GM18507 (cell line): ENCODE results near the gene UGT8.
A peak's percentile ranks its signal among the peaks of the same experiment; 100 is the strongest.
"Not testable (repeated sequence)": the region's sequence is repeated elsewhere in the genome, so short reads cannot be mapped to it uniquely, and the experiment has no call there.

Experiments
- DNase-seq: peaks from one replicate; pipeline ENCODE4 v3.0.0; 2011; ENCODE audit warnings: low read depth; ENCODE audit not compliant: insufficient read length; ENCODE audit errors: extremely low spot score
- FAIRE-seq: peaks from 2 replicates; lab custom pipeline; 2011; peaks lifted over from hg19 to GRCh38; lab: Jason Lieb, UNC

UGT8 gene

DNA sequence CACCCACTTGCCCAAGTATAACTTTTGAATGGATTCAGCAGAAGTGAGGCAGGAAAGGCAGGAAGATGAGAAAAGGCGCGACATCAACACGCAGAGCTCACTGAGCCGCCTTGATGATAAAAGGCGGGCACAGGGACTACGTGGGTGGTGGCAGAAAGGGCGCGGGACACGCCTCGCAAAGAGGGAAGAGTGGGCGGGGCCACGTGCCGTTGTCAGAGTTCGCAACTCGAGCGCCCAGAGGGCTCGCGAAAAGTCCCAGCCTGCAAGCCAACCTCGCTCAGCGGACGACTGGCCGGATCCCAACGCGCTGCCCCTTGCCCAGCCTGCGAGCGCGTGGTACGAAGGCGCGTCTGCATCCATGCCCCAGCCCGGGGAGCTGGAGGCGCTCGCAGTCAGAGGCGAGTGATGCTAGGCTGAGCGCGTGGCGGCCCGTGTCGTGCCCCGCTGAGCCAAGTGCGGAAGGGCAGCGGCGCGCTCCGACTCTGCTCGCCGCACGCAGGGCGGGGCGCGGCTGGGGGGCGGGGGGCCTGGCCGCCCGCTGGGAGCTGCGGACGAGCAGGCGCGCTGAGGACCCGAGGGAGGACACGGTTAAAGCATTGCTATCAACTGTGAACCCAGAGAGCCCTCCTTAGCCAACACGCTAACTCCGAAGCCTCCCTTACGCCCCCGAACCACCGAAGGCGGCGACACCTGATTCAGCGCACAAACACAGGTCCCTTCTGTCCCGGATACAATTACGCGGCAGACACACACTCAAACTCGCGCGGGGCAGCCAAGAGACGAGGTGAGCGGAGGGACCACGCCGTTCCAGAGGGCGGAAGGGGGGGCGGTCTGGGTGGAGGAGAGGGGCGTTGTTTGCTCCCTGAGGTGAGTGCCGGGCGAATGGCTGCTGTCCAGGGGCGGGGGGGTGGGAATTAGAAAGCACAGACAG is at the start of gene UGT8:
Gene UGT8, plus strand, starts transcription at position 617 of the 931 bp plus-strand sequence. CDS start 24,074 bp downstream, outside the sequence.
- DNase-seq (no peak), FAIRE-seq (no peak)

DNA sequence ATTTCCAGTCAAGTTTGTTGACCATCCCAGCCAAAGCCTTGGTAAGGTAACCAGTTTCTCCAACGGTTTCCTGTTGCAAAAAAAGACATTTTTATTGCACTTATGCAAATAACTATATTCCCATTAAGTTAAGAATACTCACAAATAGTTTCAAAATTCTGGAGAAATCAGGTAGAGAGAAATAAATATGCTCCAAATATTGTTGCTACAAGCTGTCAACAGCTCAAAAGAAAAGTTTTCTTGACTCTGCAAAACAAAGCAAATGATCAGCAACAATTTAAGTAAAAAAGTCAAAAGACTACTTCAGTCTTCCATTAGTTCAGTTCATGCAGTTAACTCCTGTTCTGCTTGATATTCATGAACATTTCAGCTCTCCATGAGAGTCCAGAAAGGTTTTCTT is 49.0 kb upstream of the UGT8 start:
- FAIRE-seq, result no peak
- DNase-seq, result no peak

- FAIRE-seq, result no peak
- DNase-seq, result no peak
These were observed 40.1 kb upstream of the UGT8 start for GRCh38 chr4:114558446-114559020.

DNA sequence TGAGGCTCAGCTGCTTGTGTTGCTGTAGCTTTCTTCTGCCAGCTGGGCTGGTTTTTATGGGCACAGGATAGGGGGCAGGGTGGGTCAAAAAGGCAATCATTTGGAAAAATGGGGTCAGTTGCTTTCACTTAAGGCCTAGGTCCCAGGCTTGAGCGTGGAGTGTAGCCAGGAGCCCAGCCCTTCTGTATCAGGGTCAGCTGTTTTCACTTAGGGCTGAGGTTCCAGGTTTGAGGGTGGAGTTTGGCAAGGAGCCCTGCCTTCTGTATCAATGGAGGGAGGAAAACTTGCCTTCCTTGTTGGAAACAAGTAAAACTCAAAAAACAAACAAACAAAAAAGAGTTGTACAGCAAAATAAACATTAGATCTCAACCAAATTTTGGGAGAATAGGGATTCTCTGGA is 37.0 kb upstream of the UGT8 start:
- DNase-seq (no peak), FAIRE-seq (no peak)

- DNase-seq (no peak), FAIRE-seq (no peak)
These were observed 36.3 kb upstream of the UGT8 start for GRCh38 chr4:114562176-114562904.

GRCh38 chr4:114563536-114564315 is 34.9 kb upstream of the UGT8 start:
- FAIRE-seq, result no peak
- DNase-seq, result no peak

GRCh38 chr4:114577386-114577785 is 21.2 kb upstream of the UGT8 start:
- FAIRE-seq, result no peak
- DNase-seq, result no peak

GRCh38 chr4:114582621-114583020 is 16.0 kb upstream of the UGT8 start:
- DNase-seq, result no peak
- FAIRE-seq, result peak; percentile 18

DNA sequence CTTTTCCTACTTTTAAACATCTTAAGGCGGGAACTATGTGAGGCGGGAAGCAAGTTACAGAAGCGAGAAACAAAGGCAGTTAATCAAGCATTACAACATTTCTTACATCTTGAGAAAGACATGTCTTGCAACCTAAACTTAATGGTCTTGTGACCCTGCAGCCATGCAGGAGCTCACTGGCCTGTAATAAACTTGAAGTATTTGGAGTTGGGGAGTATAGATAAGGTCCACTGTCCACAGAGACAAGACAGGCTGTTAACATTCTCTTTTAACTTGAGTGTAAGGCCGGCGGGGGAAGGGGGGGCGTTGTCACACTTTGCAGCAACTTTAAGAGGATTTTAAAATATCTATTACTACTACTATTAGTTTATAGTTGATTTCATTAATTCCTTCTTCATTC is 10.3 kb upstream of the UGT8 start:
- no peak for FAIRE-seq
- DNase-seq, result no peak

DNA sequence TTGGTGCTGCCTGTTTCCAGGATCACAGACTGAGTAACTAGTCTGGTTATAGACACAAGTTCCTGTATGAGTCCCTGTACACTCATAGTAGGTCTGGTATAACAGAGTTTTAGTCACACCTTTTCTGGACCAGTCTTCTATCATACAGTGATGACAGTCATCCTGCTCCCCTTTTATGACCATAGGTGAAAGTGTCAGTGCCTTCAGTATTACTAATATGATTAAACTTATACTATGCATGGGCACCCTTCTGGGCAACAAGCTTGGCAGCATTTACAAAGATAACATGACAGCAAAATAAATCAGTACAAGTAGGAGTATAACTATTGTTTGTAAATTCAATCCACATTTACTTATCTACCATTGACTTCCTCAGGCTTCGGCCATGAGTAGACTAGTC is 8.2 kb upstream of the UGT8 start:
- FAIRE-seq, DNase-seq: not testable (repeated sequence)

DNA sequence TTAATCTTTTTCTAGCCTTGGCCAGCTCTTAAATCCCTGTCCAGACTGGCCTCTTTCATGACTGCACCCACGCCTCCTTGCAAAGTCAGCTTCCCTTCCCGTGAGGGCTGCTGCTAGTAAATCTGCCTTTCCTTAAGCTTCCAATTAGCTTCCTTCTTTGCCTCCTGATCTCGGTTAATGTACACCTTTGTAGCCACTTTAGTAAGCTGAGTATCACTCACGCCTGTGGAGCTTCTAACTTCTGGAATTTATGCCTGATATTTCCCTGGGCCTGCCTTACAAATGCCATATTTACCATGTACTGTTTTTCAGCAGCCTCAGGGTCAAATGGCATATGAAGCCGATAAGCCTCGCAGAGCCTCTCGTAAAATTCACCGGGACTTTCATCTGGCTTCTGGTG is 5.1 kb upstream of the UGT8 start:
- no peak for FAIRE-seq

GRCh38 chr4:114595207-114595606 is 3.4 kb upstream of the UGT8 start:
- no peak for FAIRE-seq

More for the DNA sequence above, 5.1 kb upstream of the UGT8 start:
- no peak for DNase-seq

GRCh38 chr4:114595921-114596320 is 2.7 kb upstream of the UGT8 start:
- DNase-seq (no peak), FAIRE-seq (no peak)

More at GRCh38 chr4:114595207-114595606, 3.4 kb upstream of the UGT8 start:
- DNase-seq, result no peak

DNA sequence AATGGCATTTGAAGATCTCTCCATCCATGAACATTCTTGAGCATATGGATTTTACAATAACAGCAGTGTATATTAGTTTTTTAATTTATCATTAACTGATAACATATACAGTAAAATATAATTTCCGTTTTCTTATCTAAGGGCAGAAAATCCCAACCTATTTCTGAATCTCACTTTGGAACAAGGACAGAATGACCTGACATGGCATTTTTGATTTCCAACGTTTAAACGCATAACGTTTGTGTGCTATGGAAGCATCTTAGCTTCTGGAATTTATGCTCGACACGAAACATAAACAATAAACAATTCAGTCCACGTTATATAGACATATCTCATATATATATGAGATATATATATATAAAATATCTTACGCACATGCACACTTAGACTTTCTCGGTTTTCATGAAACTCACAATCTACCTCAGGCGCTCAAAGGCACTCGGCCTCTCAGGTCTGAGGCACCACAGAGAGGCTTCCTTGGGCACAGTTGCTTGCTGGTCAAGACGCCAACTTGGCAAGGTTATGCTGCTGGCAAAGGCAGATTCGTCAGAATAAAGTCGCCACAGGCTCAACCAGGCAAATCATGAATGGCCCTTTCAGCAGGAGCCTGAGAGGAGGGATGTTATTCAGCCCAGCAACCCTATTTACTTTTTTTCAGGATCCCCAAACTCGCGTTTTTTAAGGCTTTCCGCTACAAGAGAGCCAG is 1.0 kb upstream of the UGT8 start:
- DNase-seq (no peak), FAIRE-seq (no peak)

DNA sequence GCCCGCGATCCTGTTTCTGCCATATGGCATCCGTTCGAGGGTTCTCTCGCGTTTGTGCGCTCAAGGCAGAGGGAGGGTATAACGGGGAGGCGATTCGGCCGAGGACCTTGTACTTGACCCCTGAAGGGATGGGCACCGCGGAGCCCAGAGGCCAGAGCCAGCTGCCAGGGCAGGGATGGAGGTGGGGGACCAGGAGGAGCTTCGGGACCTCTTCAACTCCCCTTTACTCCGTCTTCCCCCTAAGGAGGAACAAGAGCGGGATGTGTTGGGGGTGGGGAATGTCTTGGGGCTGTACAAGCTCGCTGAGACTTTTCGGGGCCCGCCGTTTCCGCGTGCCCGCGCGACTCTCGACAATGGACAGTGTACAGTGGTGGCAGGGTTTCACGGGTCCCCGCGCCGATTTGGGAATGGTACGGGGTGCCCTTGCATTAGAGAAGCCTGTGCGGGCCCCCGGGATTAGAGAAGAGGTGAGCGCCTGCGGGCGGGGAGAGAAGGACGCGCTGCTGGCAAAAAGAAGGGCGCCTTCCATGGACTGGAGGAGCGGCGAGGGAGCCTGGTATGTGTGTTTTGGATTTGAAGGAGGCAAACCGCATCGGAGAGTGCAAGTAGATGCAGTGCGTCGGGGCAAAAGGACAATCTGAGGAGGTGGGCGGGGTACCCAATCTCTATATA is 760 bp downstream of the UGT8 start:
- no peak for DNase-seq

GRCh38 chr4:114599903-114600552 is 1.4 kb downstream of the UGT8 start:
- peak; percentile 56 for FAIRE-seq
- no peak for DNase-seq

More for the DNA sequence above, 760 bp downstream of the UGT8 start:
- no peak for FAIRE-seq

DNA sequence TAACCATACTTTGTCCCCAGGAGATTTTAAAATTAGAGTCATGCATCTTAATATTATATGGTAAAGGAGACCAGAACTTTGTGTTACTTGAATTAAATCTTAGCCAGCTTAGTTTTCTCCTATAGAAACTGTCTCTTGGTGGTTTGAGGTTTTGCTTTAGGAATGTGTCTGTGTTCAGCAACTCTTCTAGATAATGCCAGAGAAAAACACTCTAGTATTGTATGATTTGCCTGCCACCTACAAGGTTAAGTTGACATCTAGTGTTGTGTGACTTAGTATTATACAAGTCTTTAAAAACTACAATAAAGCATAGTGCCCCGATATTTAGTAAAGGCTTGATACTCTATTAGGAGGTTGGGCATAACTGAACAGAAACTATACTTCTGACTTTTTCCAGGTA is 2.1 kb downstream of the UGT8 start:
- FAIRE-seq, result no peak
- DNase-seq, result no peak
